K562 (cell line): Measurements from ENCODE around the gene ADCY1.

Experiments used
- ESRRA ChIP-seq: fragments of 450-650 bp; IDR thresholded peaks from 2 replicates; pipeline ENCODE4 v1.6.1; 2014; ENCODE audit warnings: low read depth, mild to moderate bottlenecking, moderate library complexity, borderline replicate concordance
- JUN ChIP-seq, 2 experiments: sonication (generic) in 1 of 2; formaldehyde crosslinking in 1 of 2; IDR thresholded peaks; 2 replicates each; pipeline versions ENCODE4 v1.6.1 to v1.8.0; 2012 to 2022; ENCODE audit warnings: borderline replicate concordance in 2 of 2, mild to moderate bottlenecking in 2 of 2, improper control_type of control experiment in 1 of 2, low read depth in 1 of 2, low read length in 1 of 2, missing genetic modification reagents in 1 of 2
- NFIC ChIP-seq: fragments of 450-650 bp; IDR thresholded peaks from 2 replicates; pipeline ENCODE4 v1.6.1; 2017; ENCODE audit warnings: mild to moderate bottlenecking, inconsistent platforms
- POLR2A ChIP-seq: fragments of 450-650 bp; conservative IDR thresholded peaks from 2 replicates; pipeline ENCODE4 v1.6.1; 2016
- PTRF ChIP-seq: fragments of 450-650 bp; IDR thresholded peaks from 2 replicates; pipeline ENCODE4 v1.6.1; 2016; ENCODE audit warnings: mild to moderate bottlenecking, missing genetic modification characterization, missing compliant biosample characterization
- RFX5 ChIP-seq: IDR thresholded peaks from 2 replicates; pipeline ENCODE4 v1.6.1; 2011; ENCODE audit warnings: low read depth, mild to moderate bottlenecking, improper control_type of control experiment, low read length
- RNF2 ChIP-seq: sonication (generic); IDR thresholded peaks from 2 replicates; pipeline ENCODE4 v1.6.1; 2016
- TAF1 ChIP-seq: IDR thresholded peaks from 2 replicates; pipeline ENCODE4 v1.6.1; 2011; ENCODE audit warnings: mild to moderate bottlenecking, low read length, moderate library complexity; ENCODE audit not compliant: insufficient read depth, control insufficient read depth, severe bottlenecking; ENCODE audit errors: extremely low read depth
- ZNF830 ChIP-seq: fragments of 250-450 bp; sonication (Bioruptor Pico); IDR thresholded peaks from 2 replicates; pipeline ENCODE4 v1.5.0; 2021; ENCODE audit warnings: mild to moderate bottlenecking
- TF ChIP-seq, protein P1 (sequence below): sonication (generic); formaldehyde crosslinking; IDR thresholded peaks from 2 replicates; pipeline ENCODE4 v1.9.0; 2022; ENCODE audit warnings: mild to moderate bottlenecking, missing genetic modification reagents
- TF ChIP-seq, protein P2 (sequence below): fragments of 250-450 bp; sonication (Bioruptor Pico); IDR thresholded peaks from 2 replicates; pipeline ENCODE4 v1.4.0; 2020; ENCODE audit warnings: mild to moderate bottlenecking
- TF ChIP-seq, protein P3 (sequence below): fragments of 450-650 bp; IDR thresholded peaks from 2 replicates; pipeline ENCODE4 v1.6.1; 2016; ENCODE audit warnings: antibody characterized with exemption
- TF ChIP-seq, protein P4 (sequence below): fragments of 450-650 bp; IDR thresholded peaks from 2 replicates; pipeline ENCODE4 v1.7.0; 2016; ENCODE audit warnings: borderline replicate concordance
- TF ChIP-seq, protein P5 (sequence below): sonication (generic); formaldehyde crosslinking; IDR thresholded peaks from 2 replicates; pipeline ENCODE4 v1.8.0; 2022; ENCODE audit warnings: mild to moderate bottlenecking, low read depth, missing genetic modification reagents

DNA sequence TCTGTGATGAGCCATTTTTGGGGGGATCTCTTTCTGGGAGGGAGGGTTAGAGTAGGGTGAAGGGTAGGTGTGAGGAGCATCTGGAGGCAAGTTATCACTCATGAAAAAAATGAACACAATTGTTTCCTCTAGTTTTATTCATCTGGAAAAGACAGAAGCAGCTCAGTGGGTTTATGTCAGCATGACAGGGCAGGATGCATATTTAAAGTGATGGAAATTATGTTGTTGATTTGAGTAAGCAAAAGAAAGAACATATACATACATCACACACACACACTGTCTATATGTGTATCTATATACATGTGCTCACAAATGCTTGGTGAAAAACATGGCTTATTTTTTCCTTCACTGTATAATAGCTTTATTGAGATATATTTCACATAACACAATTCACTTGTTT is 114.2 kb downstream of the ADCY1 start:
- TF ChIP-seq JUN (IDR thresholded peaks at IDR 0.05; ENCODE audit: borderline replicate concordance, low read depth, low read length) (no peak), JUN (CRISPR knock-in tag; IDR thresholded peaks at IDR 0.05; ENCODE audit: borderline replicate concordance) (no peak), ZNF830 (CRISPR knock-in tag) (no peak), TAF1 (no peak), RNF2 (no peak), NFIC (no peak), POLR2A (no peak), PTRF (tag) (no peak), ESRRA (no peak), RFX5 (no peak)
- TF ChIP-seq, protein P1, sequence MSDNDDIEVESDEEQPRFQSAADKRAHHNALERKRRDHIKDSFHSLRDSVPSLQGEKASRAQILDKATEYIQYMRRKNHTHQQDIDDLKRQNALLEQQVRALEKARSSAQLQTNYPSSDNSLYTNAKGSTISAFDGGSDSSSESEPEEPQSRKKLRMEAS (CRISPR knock-in tag) = no peak
- TF ChIP-seq, protein P2, sequence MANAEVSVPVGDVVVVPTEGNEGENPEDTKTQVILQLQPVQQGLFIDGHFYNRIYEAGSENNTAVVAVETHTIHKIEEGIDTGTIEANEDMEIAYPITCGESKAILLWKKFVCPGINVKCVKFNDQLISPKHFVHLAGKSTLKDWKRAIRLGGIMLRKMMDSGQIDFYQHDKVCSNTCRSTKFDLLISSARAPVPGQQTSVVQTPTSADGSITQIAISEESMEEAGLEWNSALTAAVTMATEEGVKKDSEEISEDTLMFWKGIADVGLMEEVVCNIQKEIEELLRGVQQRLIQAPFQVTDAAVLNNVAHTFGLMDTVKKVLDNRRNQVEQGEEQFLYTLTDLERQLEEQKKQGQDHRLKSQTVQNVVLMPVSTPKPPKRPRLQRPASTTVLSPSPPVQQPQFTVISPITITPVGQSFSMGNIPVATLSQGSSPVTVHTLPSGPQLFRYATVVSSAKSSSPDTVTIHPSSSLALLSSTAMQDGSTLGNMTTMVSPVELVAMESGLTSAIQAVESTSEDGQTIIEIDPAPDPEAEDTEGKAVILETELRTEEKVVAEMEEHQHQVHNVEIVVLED (CRISPR knock-in tag) = no peak
- TF ChIP-seq, protein P3, sequence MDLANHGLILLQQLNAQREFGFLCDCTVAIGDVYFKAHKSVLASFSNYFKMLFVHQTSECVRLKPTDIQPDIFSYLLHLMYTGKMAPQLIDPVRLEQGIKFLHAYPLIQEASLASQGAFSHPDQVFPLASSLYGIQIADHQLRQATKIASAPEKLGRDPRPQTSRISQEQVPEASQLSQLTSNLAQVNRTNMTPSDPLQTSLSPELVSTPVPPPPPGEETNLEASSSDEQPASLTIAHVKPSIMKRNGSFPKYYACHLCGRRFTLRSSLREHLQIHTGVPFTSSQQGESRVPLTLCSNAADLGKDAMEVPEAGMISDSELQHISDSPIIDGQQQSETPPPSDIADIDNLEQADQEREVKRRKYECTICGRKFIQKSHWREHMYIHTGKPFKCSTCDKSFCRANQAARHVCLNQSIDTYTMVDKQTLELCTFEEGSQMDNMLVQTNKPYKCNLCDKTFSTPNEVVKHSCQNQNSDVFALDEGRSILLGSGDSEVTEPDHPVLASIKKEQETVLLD = no peak
- TF ChIP-seq, protein P4, sequence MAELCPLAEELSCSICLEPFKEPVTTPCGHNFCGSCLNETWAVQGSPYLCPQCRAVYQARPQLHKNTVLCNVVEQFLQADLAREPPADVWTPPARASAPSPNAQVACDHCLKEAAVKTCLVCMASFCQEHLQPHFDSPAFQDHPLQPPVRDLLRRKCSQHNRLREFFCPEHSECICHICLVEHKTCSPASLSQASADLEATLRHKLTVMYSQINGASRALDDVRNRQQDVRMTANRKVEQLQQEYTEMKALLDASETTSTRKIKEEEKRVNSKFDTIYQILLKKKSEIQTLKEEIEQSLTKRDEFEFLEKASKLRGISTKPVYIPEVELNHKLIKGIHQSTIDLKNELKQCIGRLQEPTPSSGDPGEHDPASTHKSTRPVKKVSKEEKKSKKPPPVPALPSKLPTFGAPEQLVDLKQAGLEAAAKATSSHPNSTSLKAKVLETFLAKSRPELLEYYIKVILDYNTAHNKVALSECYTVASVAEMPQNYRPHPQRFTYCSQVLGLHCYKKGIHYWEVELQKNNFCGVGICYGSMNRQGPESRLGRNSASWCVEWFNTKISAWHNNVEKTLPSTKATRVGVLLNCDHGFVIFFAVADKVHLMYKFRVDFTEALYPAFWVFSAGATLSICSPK = no peak
- TF ChIP-seq, protein P5, sequence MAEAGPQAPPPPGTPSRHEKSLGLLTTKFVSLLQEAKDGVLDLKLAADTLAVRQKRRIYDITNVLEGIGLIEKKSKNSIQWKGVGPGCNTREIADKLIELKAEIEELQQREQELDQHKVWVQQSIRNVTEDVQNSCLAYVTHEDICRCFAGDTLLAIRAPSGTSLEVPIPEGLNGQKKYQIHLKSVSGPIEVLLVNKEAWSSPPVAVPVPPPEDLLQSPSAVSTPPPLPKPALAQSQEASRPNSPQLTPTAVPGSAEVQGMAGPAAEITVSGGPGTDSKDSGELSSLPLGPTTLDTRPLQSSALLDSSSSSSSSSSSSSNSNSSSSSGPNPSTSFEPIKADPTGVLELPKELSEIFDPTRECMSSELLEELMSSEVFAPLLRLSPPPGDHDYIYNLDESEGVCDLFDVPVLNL = no peak
